AG09319 (cell line): ENCODE measurements around the gene ARHGAP27.

Experiments
- DNase-seq: peaks from one replicate; pipeline ENCODE4 v3.0.0-alpha.2; 2010; ENCODE audit warnings: low read depth; ENCODE audit errors: extremely low read depth
- TF ChIP-seq, protein P1 (sequence below): IDR thresholded peaks from 2 replicates; pipeline ENCODE4 v1.5.1; 2011; ENCODE audit warnings: low read depth, mild to moderate bottlenecking, inconsistent platforms, low read length, moderate library complexity

Gene ARHGAP27

DNA sequence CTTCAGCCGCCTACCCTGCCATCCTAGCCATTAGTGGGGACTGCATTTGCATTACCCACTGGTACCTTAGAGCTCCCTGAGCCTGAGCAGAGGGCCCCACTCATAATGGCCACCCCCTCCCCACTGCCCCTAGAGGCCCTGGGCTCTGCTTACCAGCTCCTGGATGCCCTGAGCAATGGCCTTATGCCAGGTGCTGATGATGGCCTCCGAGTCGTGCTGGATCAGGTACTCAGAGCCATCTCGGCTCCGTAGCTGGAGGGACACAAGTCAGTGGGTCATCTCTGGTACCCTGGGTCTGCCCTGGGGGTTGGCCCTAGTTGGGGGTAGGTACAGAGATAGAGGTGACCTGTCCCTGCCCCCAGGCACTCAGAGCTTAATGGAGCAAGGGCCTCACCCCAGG, 34.9 kb downstream of the ARHGAP27 start:
- DNase-seq: no peak
- TF ChIP-seq, protein P1, sequence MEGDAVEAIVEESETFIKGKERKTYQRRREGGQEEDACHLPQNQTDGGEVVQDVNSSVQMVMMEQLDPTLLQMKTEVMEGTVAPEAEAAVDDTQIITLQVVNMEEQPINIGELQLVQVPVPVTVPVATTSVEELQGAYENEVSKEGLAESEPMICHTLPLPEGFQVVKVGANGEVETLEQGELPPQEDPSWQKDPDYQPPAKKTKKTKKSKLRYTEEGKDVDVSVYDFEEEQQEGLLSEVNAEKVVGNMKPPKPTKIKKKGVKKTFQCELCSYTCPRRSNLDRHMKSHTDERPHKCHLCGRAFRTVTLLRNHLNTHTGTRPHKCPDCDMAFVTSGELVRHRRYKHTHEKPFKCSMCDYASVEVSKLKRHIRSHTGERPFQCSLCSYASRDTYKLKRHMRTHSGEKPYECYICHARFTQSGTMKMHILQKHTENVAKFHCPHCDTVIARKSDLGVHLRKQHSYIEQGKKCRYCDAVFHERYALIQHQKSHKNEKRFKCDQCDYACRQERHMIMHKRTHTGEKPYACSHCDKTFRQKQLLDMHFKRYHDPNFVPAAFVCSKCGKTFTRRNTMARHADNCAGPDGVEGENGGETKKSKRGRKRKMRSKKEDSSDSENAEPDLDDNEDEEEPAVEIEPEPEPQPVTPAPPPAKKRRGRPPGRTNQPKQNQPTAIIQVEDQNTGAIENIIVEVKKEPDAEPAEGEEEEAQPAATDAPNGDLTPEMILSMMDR: no peak

GRCh38 chr17:45396496-45397205, 36.0 kb downstream of the ARHGAP27 start:
- no peak for DNase-seq
- TF ChIP-seq, protein P1: no peak

DNA sequence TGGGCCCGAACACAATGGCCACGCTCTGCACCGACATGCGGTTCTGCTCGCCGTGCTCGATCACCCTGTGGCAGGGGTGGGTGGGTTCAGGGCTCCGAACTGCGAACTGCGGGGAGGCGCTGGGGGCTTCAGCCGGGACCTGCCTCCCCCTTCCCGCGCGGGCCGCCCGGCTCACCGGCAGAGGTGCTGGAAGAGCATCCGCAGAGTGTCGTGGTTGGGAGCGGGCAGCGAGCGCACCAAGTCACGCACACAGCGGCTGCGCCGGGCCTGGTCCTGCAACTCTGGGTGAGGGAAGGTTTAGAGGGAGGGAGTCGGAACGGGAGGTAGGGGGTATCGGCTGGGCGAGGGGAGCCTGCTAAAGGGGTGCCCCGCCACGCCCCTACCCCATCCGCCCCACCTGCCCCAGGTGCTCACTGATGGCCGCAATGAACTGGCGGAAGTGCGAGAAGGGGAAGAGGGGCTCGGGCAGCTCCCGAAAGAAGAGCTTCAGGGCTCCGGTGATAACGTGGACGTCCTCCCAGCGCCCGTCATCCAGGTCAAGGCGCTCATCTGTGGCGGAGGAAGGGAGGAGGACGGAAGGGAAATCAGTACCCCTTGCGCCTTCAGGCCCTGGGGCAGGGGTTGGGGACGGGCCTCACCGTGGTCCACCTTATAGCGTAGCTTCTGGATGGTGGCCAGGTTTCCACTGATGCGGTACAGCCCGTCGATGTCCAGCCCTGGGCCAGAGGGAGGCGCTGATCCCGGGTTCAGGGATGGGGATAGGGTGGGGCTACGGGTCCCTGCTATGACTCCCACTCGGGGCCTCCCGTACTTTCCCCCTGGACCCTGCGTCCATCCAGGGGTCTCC, 36.9 kb downstream of the ARHGAP27 start:
- DNase-seq: no peak
- TF ChIP-seq, protein P1: no peak

DNA sequence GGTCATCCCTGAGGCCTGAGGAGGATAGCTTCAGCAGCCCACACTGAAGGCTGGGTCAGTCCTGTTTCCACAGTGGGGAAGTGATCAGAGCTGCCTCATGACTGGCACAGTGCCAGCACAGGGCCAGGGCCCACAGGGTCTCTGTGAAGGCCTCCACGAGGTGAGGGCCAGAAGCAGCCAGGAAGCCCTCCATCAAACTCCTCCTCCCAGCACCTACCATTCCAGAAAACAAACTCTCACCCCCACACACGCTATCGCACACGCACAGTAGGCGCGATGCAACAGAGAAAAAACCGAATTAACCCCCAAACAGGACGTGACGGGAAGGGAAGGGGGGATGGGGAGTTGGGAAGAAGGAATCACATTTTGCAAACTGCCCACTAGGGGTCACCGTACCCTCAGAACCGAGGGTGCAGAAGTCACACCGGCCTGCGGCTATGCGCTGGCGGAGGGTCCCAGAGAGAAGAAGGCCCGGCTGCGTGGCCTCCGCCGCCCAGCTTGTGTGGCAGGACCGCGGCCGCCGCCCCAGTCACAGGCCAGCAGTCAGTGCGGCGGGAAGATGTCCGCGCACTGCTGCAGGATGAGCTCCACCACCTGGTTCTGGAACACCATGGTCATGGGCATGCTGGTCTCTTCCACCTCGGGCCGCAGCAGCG, 37.6 kb downstream of the ARHGAP27 start:
- DNase-seq: peak; percentile 70
- TF ChIP-seq, protein P1: peak; percentile 67

GRCh38 chr17:45394564-45394912, 38.1 kb downstream of the ARHGAP27 start:
- DNase-seq: no peak
- TF ChIP-seq, protein P1: no peak

DNA sequence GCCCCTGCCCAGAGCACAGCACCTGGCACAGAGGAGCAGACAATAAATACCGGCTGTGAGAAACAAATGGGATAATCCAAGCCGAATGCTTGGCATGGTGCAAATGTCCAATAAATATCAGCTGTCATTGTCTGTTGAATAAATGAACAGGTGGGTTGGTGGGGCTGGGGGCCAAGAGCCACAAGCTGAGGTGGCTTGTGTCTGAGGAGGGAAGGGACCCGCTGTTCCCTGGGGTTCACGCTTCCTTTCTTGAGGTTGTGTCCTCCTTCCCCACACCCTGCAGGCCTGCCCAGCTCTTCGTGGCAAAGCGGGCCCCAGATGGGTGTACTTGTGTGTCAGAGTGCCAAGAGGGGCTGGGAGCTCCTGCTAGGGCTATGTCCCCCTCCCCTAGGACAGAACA, 38.6 kb downstream of the ARHGAP27 start:
- no peak for DNase-seq
- TF ChIP-seq, protein P1: no peak

DNA sequence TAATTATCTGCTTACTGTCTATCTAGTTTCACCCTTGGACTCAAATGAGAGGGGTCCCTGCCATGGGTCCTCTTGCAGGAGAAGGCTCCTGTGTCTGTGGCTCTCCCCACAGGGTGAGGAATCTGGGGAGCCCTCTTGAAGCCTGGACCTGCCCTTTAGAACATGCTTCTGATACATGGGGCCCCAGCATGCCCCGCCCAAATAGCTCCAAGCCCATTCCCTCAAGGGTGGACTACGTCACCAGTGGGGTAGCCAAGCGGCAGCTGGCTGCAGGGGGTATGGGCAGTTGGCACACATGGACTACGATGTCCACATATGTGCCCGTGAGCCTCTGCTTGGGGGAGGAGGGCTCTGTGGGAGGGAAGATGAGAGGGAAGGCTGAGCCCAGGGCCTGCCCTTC, 39.3 kb downstream of the ARHGAP27 start:
- TF ChIP-seq, protein P1: no peak
- no peak for DNase-seq
